HepG2 (cell line): ENCODE results near the gene BANP. TPM values are rescaled to one million over a fixed set of nuclear protein-coding genes. Genes with fewer than 3 reads are reported as not detected.
"Not testable (repeated sequence)": the region's sequence is repeated elsewhere in the genome, so short reads cannot be mapped to it uniquely, and the experiment has no call there.

Source experiments
- ATAC-seq: fragments of 200-7000 bp; cut with Tn5 transposase; 3 replicates; pipeline ENCODE4 v1.9.1; 2020; ENCODE audit warnings: mild to moderate bottlenecking, moderate library complexity
- BruUV-seq: library from RNA; stranded (reverse); fragments of 400-500 nt; replicated peaks from 2 replicates; lab custom pipeline; 2021; lab: Mats Ljungman, UMichigan
- CTCF ChIA-PET: fragments of 300-600 bp; formaldehyde crosslinking; extraction: SDS; loops from one replicate; lab custom pipeline; 2021; ENCODE audit warnings: low total read pairs, inconsistent platforms, low intra/inter-chr PET ratio; lab: Yijun Ruan, JAX
- POLR2A ChIA-PET: fragments of 350-600 bp; sonication (Branson Sonifier 250); formaldehyde crosslinking; loops from one replicate; lab custom pipeline; 2020; ENCODE audit warnings: antibody characterized with exemption, inconsistent platforms; lab: Yijun Ruan, JAX
- DNase-seq: peaks from one replicate; pipeline ENCODE4 v3.0.0-alpha.2; 2015; ENCODE audit warnings: low spot score
- FAIRE-seq: peaks from 3 replicates; lab custom pipeline; 2011; peaks lifted over from hg19 to GRCh38; lab: Jason Lieb, UNC
- H2AFZ ChIP-seq: one replicate; pipeline ENCODE4 v1.6.1; 2011; ENCODE audit warnings: low read length, inconsistent platforms
- H3K27ac ChIP-seq: fragments of 300-600 bp; 3 replicates; pipeline ENCODE4 v1.8.0; 2011; ENCODE audit warnings: mixed run types, mild to moderate bottlenecking, mixed read lengths, low read length, inconsistent platforms; ENCODE audit not compliant: insufficient read depth; ENCODE audit errors: extremely low read length
- H3K27me3 ChIP-seq, 2 experiments: fragments of 200-600 bp in 1 of 2; 2 replicates in 1 of 2; 3 replicates in 1 of 2; pipeline versions ENCODE4 v1.6.0 to v1.8.0; 2011; ENCODE audit warnings: low read length in 2 of 2, mild to moderate bottlenecking in 2 of 2, moderate library complexity in 2 of 2, inconsistent platforms in 1 of 2; ENCODE audit not compliant: insufficient read depth in 2 of 2, control insufficient read depth in 1 of 2
- H3K36me3 ChIP-seq, 2 experiments: fragments of 200-600 bp in 1 of 2; replicated peaks in 1 of 2; 2 replicates in 1 of 2; 3 replicates in 1 of 2; pipeline versions ENCODE4 v1.5.1 to v1.8.0; 2011; ENCODE audit warnings: low read length in 2 of 2, inconsistent platforms in 1 of 2; ENCODE audit not compliant: insufficient read depth in 2 of 2, control insufficient read depth in 1 of 2
- H3K4me1 ChIP-seq: 2 replicates; pipeline ENCODE4 v1.5.1; 2012; ENCODE audit warnings: low read length, inconsistent platforms; ENCODE audit not compliant: insufficient read depth
- H3K4me2 ChIP-seq: 2 replicates; pipeline ENCODE4 v1.6.0; 2011; ENCODE audit warnings: low read depth, low read length, inconsistent platforms
- H3K4me3 ChIP-seq, 3 experiments: fragments of 200-600 bp in 1 of 3; sonication (generic), shearing (Covaris generic) in 1 of 3; replicated peaks in 1 of 3; 2 replicates each; pipeline ENCODE4 v1.5.1; 2011 to 2016; ENCODE audit warnings: low read length in 3 of 3, inconsistent platforms in 2 of 3, low read depth in 2 of 3, mild to moderate bottlenecking in 2 of 3, control low read depth in 1 of 3, mixed read lengths in 1 of 3; ENCODE audit not compliant: insufficient read depth in 1 of 3
- H3K79me2 ChIP-seq: one replicate; pipeline ENCODE4 v1.6.1; 2011; ENCODE audit warnings: low read length, inconsistent platforms; ENCODE audit not compliant: insufficient read depth
- H3K9ac ChIP-seq: 2 replicates; pipeline ENCODE4 v1.6.0; 2011; ENCODE audit warnings: mild to moderate bottlenecking, low read depth, low read length, inconsistent platforms; ENCODE audit not compliant: insufficient read depth
- H3K9me3 ChIP-seq: 2 replicates; pipeline ENCODE4 v1.5.1; 2012; ENCODE audit warnings: mild to moderate bottlenecking, low read length
- H4K20me1 ChIP-seq: 2 replicates; pipeline ENCODE4 v1.6.0; 2011; ENCODE audit warnings: inconsistent platforms, mild to moderate bottlenecking, low read length, moderate library complexity; ENCODE audit not compliant: insufficient read depth
- AGO2 ChIP-seq: fragments of 200-400 bp; formaldehyde crosslinking; optimal IDR thresholded peaks from 2 replicates; pipeline ENCODE3; 2017; ENCODE audit warnings: mild to moderate bottlenecking, low read depth, low read length, moderate library complexity
- HNRNPL ChIP-seq: fragments of 200-400 bp; formaldehyde crosslinking; IDR thresholded peaks from 2 replicates; pipeline ENCODE4 v1.6.1; 2017; ENCODE audit warnings: mild to moderate bottlenecking, low read depth, low read length
- HOXA3 ChIP-seq: sonication (generic); formaldehyde crosslinking; IDR thresholded peaks from 2 replicates; pipeline ENCODE4 v1.5.0; 2020; ENCODE audit warnings: missing genetic modification reagents
- NFKB2 ChIP-seq: sonication (generic); formaldehyde crosslinking; IDR thresholded peaks from 2 replicates; pipeline ENCODE4 v1.4.0; 2020; ENCODE audit warnings: missing genetic modification reagents, borderline replicate concordance
- RAD21 ChIP-seq: fragments of 450-650 bp; formaldehyde crosslinking; IDR thresholded peaks from 2 replicates; pipeline ENCODE4 v1.5.0; 2020; ENCODE audit warnings: mild to moderate bottlenecking
- STAG1 ChIP-seq: sonication (generic); formaldehyde crosslinking; IDR thresholded peaks from 2 replicates; pipeline ENCODE4 v1.4.0; 2020; ENCODE audit warnings: missing genetic modification reagents
- ZBTB33 ChIP-seq: sonication (generic); formaldehyde crosslinking; IDR thresholded peaks from 2 replicates; pipeline ENCODE4 v1.4.0; 2020; ENCODE audit warnings: missing genetic modification reagents
- ZBTB38 ChIP-seq: sonication (generic); formaldehyde crosslinking; IDR thresholded peaks from 2 replicates; pipeline ENCODE4 v1.5.1; 2020; ENCODE audit warnings: mild to moderate bottlenecking, missing genetic modification reagents
- ZFY ChIP-seq: sonication (generic); formaldehyde crosslinking; IDR thresholded peaks from 2 replicates; pipeline ENCODE4 v1.4.0; 2020; ENCODE audit warnings: missing genetic modification reagents
- ZNF891 ChIP-seq: sonication (generic); formaldehyde crosslinking; IDR thresholded peaks from 2 replicates; pipeline ENCODE4 v1.5.0; 2020; ENCODE audit warnings: mild to moderate bottlenecking, missing genetic modification reagents
- WGBS: methylation state at CpG from one replicate; pipeline ENCODE4 v1.1.6; 2017; ENCODE audit warnings: low lambda C conversion rate; 5-methylcytosine and 5-hydroxymethylcytosine counted together
- in situ Hi-C: cut with HindIII; loops from 2 replicates; pipeline ENCODE4 v1.10.0; 2017; ENCODE audit warnings: low pct_unique_long_range_greater_than_20kb; ENCODE audit not compliant: extremely low pct_ligation_motif_present
- intact Hi-C: fragments of 100-400 bp; cut with micrococcal nuclease; formaldehyde crosslinking; loops from one replicate; pipeline ENCODE4 v1.10.0; 2022; ENCODE audit not compliant: unreplicated experiment
- polyA plus RNA-seq, 8 experiments: library from polyadenylated mRNA; depleted of rRNA in 3 of 8; stranded (reverse) in 7 of 8; unstranded in 1 of 8; fragments of >200 nt; fragmentation: Illumina TruSeq in 4 of 8; extraction: Trizol in 4 of 8; gene quantifications; 2 replicates each; pipeline versions ENCODE4 v1.2.1 to v1.2.3, GENCODE V29; 2011 to 2016; ENCODE audit warnings: low read depth in 4 of 8, missing spikeins in 1 of 8, mixed read lengths in 1 of 8; ENCODE audit not compliant: insufficient read depth in 1 of 8
- total RNA-seq, 5 experiments: library from RNA; depleted of rRNA; stranded (reverse); fragments of >200 nt; fragmentation: Illumina TruSeq; extraction: Trizol; gene quantifications; 2 replicates each; pipeline ENCODE4 v1.2.3, GENCODE V29; 2016; ENCODE audit warnings: low read depth in 1 of 5
- TF ChIP-seq, protein P1 (sequence below): sonication (generic); formaldehyde crosslinking; IDR thresholded peaks from 2 replicates; pipeline ENCODE4 v1.5.0; 2020; ENCODE audit warnings: mild to moderate bottlenecking, missing genetic modification reagents, moderate library complexity
- TF ChIP-seq, protein P2 (sequence below): sonication (generic); formaldehyde crosslinking; IDR thresholded peaks from 2 replicates; pipeline ENCODE4 v1.4.0; 2020; ENCODE audit warnings: missing genetic modification reagents

Gene BANP
- total and polyA plus RNA-seq, 2 of the 13 experiments (the other 11 are each of a cell fraction or from before 2014, with no cell fraction given): 20.2 to 23.8 TPM

- H3K9me3 ChIP-seq, H4K20me1 ChIP-seq, intact Hi-C loops, H3K4me3 ChIP-seq, H3K27me3 ChIP-seq, H3K79me2 ChIP-seq, BruUV-seq, H3K9ac ChIP-seq, in situ Hi-C loops, H2AFZ ChIP-seq, H3K27ac ChIP-seq, H3K4me1 ChIP-seq, H3K4me2 ChIP-seq: not testable (repeated sequence)
- peaks cover 23 to 63% of the 10 kb centered on the region in 2 experiments for H3K36me3 ChIP-seq
- DNase-seq: peak; percentile 32
- WGBS: 94% methylated on average over 36 of the region's 36 CpGs
- ChIA-PET CTCF (interaction anchor here (1.6 to 1.8 kb wide), 2 partner anchors 31 to 131 kb away, joined by 6 to 16 read pairs; no protein-coding TSS in a partner anchor), POLR2A (interaction anchor here (0.9 kb wide), 1 partner anchor 130 kb away, joined by 3 read pairs; no protein-coding TSS in a partner anchor)
- FAIRE-seq: peak; percentile 69
- peak; percentile 77 for TF ChIP-seq STAG1 (CRISPR knock-in tag)
- 0 out of 2 replicates have a peak, but pooled peaks have one; percentile 28 for TF ChIP-seq HNRNPL
- TF ChIP-seq ZNF891 (CRISPR knock-in tag): 0 out of 2 replicates have a peak, but pooled peaks have one; percentile 12
- peak; percentile 41 for TF ChIP-seq HOXA3
- TF ChIP-seq, protein P1, sequence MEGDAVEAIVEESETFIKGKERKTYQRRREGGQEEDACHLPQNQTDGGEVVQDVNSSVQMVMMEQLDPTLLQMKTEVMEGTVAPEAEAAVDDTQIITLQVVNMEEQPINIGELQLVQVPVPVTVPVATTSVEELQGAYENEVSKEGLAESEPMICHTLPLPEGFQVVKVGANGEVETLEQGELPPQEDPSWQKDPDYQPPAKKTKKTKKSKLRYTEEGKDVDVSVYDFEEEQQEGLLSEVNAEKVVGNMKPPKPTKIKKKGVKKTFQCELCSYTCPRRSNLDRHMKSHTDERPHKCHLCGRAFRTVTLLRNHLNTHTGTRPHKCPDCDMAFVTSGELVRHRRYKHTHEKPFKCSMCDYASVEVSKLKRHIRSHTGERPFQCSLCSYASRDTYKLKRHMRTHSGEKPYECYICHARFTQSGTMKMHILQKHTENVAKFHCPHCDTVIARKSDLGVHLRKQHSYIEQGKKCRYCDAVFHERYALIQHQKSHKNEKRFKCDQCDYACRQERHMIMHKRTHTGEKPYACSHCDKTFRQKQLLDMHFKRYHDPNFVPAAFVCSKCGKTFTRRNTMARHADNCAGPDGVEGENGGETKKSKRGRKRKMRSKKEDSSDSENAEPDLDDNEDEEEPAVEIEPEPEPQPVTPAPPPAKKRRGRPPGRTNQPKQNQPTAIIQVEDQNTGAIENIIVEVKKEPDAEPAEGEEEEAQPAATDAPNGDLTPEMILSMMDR (CRISPR knock-in tag): peak; percentile 78
- peak; percentile 28; the same call in 1 of the 2 replicates for TF ChIP-seq NFKB2 (CRISPR knock-in tag)
- peak; percentile 97 for TF ChIP-seq ZBTB38 (CRISPR knock-in tag)
- 0 out of 2 replicates have a peak, but pooled peaks have one; percentile 16 for TF ChIP-seq ZFY
- TF ChIP-seq AGO2: peak; percentile 20
- TF ChIP-seq, protein P2, sequence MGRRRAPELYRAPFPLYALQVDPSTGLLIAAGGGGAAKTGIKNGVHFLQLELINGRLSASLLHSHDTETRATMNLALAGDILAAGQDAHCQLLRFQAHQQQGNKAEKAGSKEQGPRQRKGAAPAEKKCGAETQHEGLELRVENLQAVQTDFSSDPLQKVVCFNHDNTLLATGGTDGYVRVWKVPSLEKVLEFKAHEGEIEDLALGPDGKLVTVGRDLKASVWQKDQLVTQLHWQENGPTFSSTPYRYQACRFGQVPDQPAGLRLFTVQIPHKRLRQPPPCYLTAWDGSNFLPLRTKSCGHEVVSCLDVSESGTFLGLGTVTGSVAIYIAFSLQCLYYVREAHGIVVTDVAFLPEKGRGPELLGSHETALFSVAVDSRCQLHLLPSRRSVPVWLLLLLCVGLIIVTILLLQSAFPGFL (CRISPR knock-in tag): 0 out of 2 replicates have a peak, but pooled peaks have one; percentile 31
- TF ChIP-seq RAD21 (CRISPR knock-in tag): peak; percentile 71
- TF ChIP-seq ZBTB33 (CRISPR knock-in tag): peak; percentile 99
- ATAC-seq: peak; percentile 45
These were observed 41.9 kb upstream of the BANP start for GRCh38 chr16:87909203-87909935.

DNA sequence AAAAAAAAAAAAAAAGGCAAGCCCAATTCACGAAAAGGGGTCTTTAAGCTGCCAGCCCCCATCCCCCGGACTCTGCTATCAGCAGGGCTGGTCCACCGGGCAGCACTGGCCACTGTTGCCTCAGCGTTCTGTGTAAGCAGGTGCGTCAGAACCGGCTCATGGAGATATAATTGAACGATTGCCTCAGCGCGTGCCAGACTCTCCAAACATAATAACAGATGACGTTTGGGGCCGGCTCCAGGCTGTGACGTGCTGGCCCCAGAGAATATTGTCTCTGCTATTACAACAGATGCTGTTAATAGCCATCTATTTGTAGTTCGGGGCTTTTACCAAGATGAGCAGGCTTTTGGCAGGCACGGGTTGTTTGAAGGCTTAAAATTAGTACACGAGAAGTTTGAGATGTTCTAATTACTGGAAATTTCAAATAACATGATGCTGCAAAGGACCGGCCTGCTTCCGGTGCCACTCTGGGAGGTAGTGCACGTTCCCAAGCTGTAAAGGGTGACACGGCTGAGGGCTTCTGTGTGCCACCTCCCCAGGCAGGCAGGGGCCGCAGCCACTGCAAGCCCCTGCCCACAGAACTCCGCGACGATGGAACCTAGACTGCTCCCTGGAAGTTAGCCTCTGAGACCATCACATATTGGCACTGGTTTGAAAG is 40.0 kb upstream of the BANP start:
- FAIRE-seq, DNase-seq, H3K27me3 ChIP-seq, H3K27ac ChIP-seq, H3K9ac ChIP-seq, ATAC-seq, H4K20me1 ChIP-seq, H3K4me3 ChIP-seq, CTCF ChIA-PET, H3K4me2 ChIP-seq, H3K9me3 ChIP-seq, H3K4me1 ChIP-seq, intact Hi-C loops, H2AFZ ChIP-seq, H3K79me2 ChIP-seq, BruUV-seq, in situ Hi-C loops: not testable (repeated sequence)
- POLR2A ChIA-PET: interaction anchor here (0.9 to 1.2 kb wide), 2 partner anchors 17 to 40 kb away, joined by 3 to 4 read pairs; no protein-coding TSS in a partner anchor
- 85% methylated on average over 23 of the region's 23 CpGs for WGBS
- H3K36me3 ChIP-seq: peaks cover 24 to 66% of the 10 kb centered on the region in 2 experiments
